Caco-2 (cell line): ENCODE results near the gene KLF17. TPM values are rescaled to one million over a fixed set of nuclear protein-coding genes. Genes with fewer than 3 reads are reported as not detected.

ENCODE experiments used
- BruUV-seq: library from RNA; stranded (reverse); fragments of 400-500 nt; replicated peaks from 2 replicates; lab custom pipeline; 2021; lab: Mats Ljungman, UMichigan
- CTCF ChIA-PET: fragments of 300-600 bp; sonication (Branson Sonifier 250); formaldehyde crosslinking; loops from one replicate; lab custom pipeline; 2022; ENCODE audit warnings: antibody characterized with exemption; lab: Charles Lee
- POLR2A ChIA-PET: fragments of 300-600 bp; sonication (Branson Sonifier 250); formaldehyde crosslinking; loops from one replicate; lab custom pipeline; 2022; ENCODE audit warnings: antibody characterized with exemption; lab: Charles Lee
- DNase-seq, 2 experiments: peaks; one replicate each; pipeline versions ENCODE4 v3.0.0 to v3.0.0-alpha.2; 2020 to 2022
- H3K27me3 ChIP-seq: replicated peaks from 2 replicates; pipeline ENCODE4 v1.6.0; 2011; ENCODE audit warnings: low read length; ENCODE audit not compliant: control insufficient read depth, insufficient read depth
- H3K36me3 ChIP-seq: 2 replicates; pipeline ENCODE4 v1.5.1; 2011; ENCODE audit warnings: low read length; ENCODE audit not compliant: control insufficient read depth, insufficient read depth
- H3K4me1 ChIP-seq: fragments of 250-450 bp; sonication (Bioruptor Pico); 2 replicates; pipeline ENCODE4 v1.5.1; 2020; ENCODE audit warnings: mild to moderate bottlenecking
- H3K4me3 ChIP-seq: 2 replicates; pipeline ENCODE4 v1.5.1; 2011; ENCODE audit warnings: low read depth, mild to moderate bottlenecking, control low read depth, low read length
- H3K9me3 ChIP-seq: fragments of 250-450 bp; sonication (Bioruptor Pico); 2 replicates; pipeline ENCODE4 v1.5.1; 2020; ENCODE audit warnings: mild to moderate bottlenecking, moderate library complexity
- H3K27ac Mint-ChIP-seq: one replicate; pipeline ENCODE4 v1.8.0; 2022; ENCODE audit warnings: mixed read lengths; ENCODE audit not compliant: unreplicated experiment
- H3K27me3 Mint-ChIP-seq: one replicate; pipeline ENCODE4 v1.8.0; 2022; ENCODE audit warnings: mixed read lengths; ENCODE audit not compliant: insufficient read depth, unreplicated experiment
- H3K36me3 Mint-ChIP-seq: one replicate; pipeline ENCODE4 v1.8.0; 2022; ENCODE audit warnings: mild to moderate bottlenecking, mixed read lengths; ENCODE audit not compliant: insufficient read depth, unreplicated experiment
- H3K4me1 Mint-ChIP-seq: one replicate; pipeline ENCODE4 v1.8.0; 2022; ENCODE audit warnings: low read depth, mixed read lengths; ENCODE audit not compliant: unreplicated experiment
- H3K4me3 Mint-ChIP-seq: one replicate; pipeline ENCODE4 v1.8.0; 2022; ENCODE audit warnings: mild to moderate bottlenecking, moderate library complexity, mixed read lengths; ENCODE audit not compliant: unreplicated experiment
- H3K9me3 Mint-ChIP-seq: one replicate; pipeline ENCODE4 v1.8.0; 2022; ENCODE audit warnings: mixed read lengths; ENCODE audit not compliant: unreplicated experiment
- intact Hi-C: fragments of 100-400 bp; cut with micrococcal nuclease; formaldehyde crosslinking; loops from one replicate; pipeline ENCODE4 v1.10.0; 2022; ENCODE audit not compliant: unreplicated experiment
- total RNA-seq: library from RNA; stranded (reverse); gene quantifications from 2 replicates; pipeline ENCODE4 v1.2.3, GENCODE V29; 2022
- TF ChIP-seq, protein P1 (sequence below), 2 experiments: fragments of 200-600 bp in 1 of 2; IDR thresholded peaks; 1 replicate in 1 of 2; 2 replicates in 1 of 2; pipeline versions ENCODE4 v1.5.1 to v1.8.0; 2011 to 2022; ENCODE audit warnings: antibody characterized with exemption in 1 of 2, control low read depth in 1 of 2, inconsistent platforms in 1 of 2, low read depth in 1 of 2, low read length in 1 of 2, mild to moderate bottlenecking in 1 of 2, moderate library complexity in 1 of 2; ENCODE audit not compliant: insufficient read depth in 1 of 2, severe bottlenecking in 1 of 2, unreplicated experiment in 1 of 2

Gene KLF17
- total RNA-seq, 1 experiment from 2014 or later, result not detected

DNA sequence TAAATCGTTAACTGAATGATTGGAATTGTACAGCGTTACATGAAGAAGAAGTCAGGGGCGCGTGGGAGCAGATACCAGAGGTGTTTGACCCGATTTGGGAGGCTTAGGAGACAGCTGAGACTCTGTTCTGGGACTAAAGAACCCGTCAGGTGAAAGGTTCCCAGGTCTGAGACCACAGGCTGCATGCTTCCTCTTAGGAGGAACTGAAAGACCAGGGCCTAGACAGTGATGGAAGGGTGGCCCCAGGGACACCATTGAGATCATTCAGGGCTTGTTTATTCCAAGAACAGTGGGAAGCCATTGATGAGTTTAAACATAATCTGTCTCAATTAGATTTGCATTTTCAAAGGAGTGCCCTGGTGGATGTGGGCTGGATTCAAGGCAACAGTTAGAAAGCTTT lies 904 bp downstream of the KLF17 start:
- no peaks in the 10 kb centered on the region for H3K9me3 ChIP-seq
- H3K4me1 ChIP-seq, result no peaks in the 10 kb centered on the region
- ChIA-PET CTCF (no interaction called here), POLR2A (no interaction called here)
- no peak overlapping the region for H3K27ac Mint-ChIP-seq
- no peaks in the 10 kb centered on the region for H3K9me3 Mint-ChIP-seq
- H3K27me3 Mint-ChIP-seq, result peaks cover 12% of the 10 kb centered on the region
- H3K36me3 ChIP-seq, result no peaks in the 10 kb centered on the region
- no peaks in the 10 kb centered on the region for H3K36me3 Mint-ChIP-seq
- no peak overlapping the region for H3K4me3 Mint-ChIP-seq
- no peaks in the 10 kb centered on the region for H3K27me3 ChIP-seq
- DNase-seq, result no peak
- no peak overlapping the region for H3K4me3 ChIP-seq
- no peaks in the 10 kb centered on the region for H3K4me1 Mint-ChIP-seq
- BruUV-seq, result no TSS peak
- intact Hi-C loops, result no loop called here
- TF ChIP-seq, protein P1, sequence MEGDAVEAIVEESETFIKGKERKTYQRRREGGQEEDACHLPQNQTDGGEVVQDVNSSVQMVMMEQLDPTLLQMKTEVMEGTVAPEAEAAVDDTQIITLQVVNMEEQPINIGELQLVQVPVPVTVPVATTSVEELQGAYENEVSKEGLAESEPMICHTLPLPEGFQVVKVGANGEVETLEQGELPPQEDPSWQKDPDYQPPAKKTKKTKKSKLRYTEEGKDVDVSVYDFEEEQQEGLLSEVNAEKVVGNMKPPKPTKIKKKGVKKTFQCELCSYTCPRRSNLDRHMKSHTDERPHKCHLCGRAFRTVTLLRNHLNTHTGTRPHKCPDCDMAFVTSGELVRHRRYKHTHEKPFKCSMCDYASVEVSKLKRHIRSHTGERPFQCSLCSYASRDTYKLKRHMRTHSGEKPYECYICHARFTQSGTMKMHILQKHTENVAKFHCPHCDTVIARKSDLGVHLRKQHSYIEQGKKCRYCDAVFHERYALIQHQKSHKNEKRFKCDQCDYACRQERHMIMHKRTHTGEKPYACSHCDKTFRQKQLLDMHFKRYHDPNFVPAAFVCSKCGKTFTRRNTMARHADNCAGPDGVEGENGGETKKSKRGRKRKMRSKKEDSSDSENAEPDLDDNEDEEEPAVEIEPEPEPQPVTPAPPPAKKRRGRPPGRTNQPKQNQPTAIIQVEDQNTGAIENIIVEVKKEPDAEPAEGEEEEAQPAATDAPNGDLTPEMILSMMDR (IDR thresholded peaks at IDR 0.05; ENCODE audit: insufficient read depth in 1 of 2, low read depth in 1 of 2, low read length in 1 of 2, severe bottlenecking in 1 of 2, unreplicated experiment in 1 of 2), result no peak

- Mint-ChIP-seq H3K27me3 (peaks cover 12% of the 10 kb centered on the region), H3K4me3 (no peak overlapping the region), H3K9me3 (no peaks in the 10 kb centered on the region), H3K36me3 (no peaks in the 10 kb centered on the region), H3K27ac (no peak overlapping the region), H3K4me1 (no peaks in the 10 kb centered on the region)
- intact Hi-C loops, result no loop called here
- DNase-seq, result no peak
- CTCF ChIA-PET, result no interaction called here
- Histone ChIP-seq H3K4me1 (no peaks in the 10 kb centered on the region), H3K4me3 (no peak overlapping the region), H3K9me3 (no peaks in the 10 kb centered on the region), H3K36me3 (no peaks in the 10 kb centered on the region), H3K27me3 (no peaks in the 10 kb centered on the region)
- POLR2A ChIA-PET, result no interaction called here
- TF ChIP-seq, protein P1 (IDR thresholded peaks at IDR 0.05; ENCODE audit: insufficient read depth in 1 of 2, low read depth in 1 of 2, low read length in 1 of 2, severe bottlenecking in 1 of 2, unreplicated experiment in 1 of 2), result no peak
- BruUV-seq, result no TSS peak
Observed at GRCh38 chr1:44120398-44120949, 1.9 kb downstream of the KLF17 start.

DNA sequence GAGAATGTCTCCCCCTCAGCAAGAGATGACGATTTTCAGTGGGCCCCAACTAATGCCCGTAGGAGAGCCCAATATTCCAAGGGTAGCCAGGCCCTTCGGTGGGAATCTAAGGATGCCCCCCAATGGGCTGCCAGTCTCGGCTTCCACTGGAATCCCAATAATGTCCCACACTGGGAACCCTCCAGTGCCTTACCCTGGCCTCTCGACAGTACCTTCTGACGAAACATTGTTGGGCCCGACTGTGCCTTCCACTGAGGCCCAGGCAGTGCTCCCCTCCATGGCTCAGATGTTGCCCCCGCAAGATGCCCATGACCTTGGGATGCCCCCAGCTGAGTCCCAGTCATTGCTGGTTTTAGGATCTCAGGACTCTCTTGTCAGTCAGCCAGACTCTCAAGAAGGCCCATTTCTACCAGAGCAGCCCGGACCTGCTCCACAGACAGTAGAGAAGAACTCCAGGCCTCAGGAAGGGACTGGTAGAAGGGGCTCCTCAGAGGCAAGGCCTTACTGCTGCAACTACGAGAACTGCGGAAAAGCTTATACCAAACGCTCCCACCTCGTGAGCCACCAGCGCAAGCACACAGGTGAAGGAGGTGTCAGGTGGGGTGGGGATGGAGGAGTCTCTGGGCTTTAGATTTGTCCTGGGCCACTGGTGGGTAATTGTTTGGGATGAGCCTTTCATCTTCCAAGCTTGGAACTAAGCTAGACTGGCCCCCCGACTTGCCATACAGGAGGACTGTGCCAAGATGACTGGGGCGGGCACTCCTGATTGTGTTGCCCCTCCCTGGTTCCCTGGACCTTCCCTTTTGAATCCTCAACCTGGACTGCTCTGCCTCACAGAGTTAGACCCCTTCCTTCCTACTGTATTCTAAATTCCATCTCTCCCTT lies 11.2 kb downstream of the KLF17 start:
- POLR2A ChIA-PET, result no interaction called here

More for the DNA sequence above, 11.2 kb downstream of the KLF17 start:
- peaks cover 6% of the 10 kb centered on the region for H3K4me1 Mint-ChIP-seq
- no TSS peak for BruUV-seq
- no peak overlapping the region for H3K4me3 Mint-ChIP-seq
- Histone ChIP-seq H3K9me3 (no peaks in the 10 kb centered on the region), H3K4me1 (no peaks in the 10 kb centered on the region), H3K4me3 (no peak overlapping the region), H3K27me3 (no peaks in the 10 kb centered on the region), H3K36me3 (no peaks in the 10 kb centered on the region)
- CTCF ChIA-PET, result no interaction called here
- TF ChIP-seq, protein P1 (IDR thresholded peaks at IDR 0.05; ENCODE audit: insufficient read depth in 1 of 2, low read depth in 1 of 2, low read length in 1 of 2, severe bottlenecking in 1 of 2, unreplicated experiment in 1 of 2), result no peak
- intact Hi-C loops, result no loop called here
- no peak overlapping the region for H3K27ac Mint-ChIP-seq
- DNase-seq, result no peak
- peaks cover 3% of the 10 kb centered on the region for H3K27me3 Mint-ChIP-seq
- no peaks in the 10 kb centered on the region for H3K36me3 Mint-ChIP-seq
- no peaks in the 10 kb centered on the region for H3K9me3 Mint-ChIP-seq
